ENCODE results near the gene RFWD3. TPM values are rescaled to one million over a fixed set of nuclear protein-coding genes. Genes with fewer than 3 reads are reported as not detected.
"Not testable (repeated sequence)": the region's sequence is repeated elsewhere in the genome, so short reads cannot be mapped to it uniquely, and the experiment has no call there.

The RFWD3 gene
- total RNA-seq, 1 experiment from 2014 or later: 17.4 TPM

DNA sequence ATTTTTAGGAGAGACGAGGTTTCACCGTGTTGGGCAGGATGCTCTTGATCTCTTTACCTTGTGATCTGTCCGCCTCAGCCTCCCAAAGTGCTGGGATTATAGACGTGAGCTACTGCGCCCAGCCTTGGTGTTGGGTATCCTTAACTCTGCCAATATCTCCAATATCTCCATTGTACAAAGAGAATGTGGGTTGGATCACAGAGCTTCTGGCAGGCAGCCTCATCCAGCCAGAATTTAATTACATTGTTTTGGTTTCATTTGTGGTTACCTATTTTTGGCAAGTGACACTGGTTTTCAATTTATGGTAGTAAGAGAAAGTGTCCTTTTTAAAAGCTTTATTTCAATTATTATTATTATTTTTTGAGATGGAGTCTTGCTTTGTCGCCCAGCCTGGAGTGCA lies 14.0 kb upstream of the RFWD3 start:
- Histone ChIP-seq H3K36me3 (no peaks in the 10 kb centered on the region), H3K27me3 (no peaks in the 10 kb centered on the region), H3K4me3 (no peak overlapping the region), H3K9me3 (no peaks in the 10 kb centered on the region)
- no peak for DNase-seq

DNA sequence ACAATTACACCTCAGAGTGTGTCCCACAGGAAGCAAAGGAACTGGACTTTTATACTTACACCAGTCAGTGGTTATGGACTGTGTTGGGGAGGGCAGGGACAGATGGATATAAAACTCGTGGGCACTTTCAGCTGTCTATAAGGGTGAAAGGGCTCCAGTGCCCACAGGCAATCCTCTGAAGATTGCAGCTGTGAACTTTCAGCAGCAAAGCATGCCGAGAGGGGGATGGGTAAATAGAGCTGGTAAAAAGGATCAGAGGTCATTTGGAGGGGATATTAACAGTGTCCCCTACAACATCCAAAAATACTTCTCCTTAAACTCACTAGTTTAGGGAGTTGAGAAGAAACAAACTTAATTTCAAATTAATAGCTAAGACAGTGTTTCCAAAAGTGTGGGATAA lies 13.3 kb upstream of the RFWD3 start:
- H3K36me3 ChIP-seq: no peaks in the 10 kb centered on the region
- no peak for DNase-seq
- H3K9me3 ChIP-seq: no peaks in the 10 kb centered on the region
- H3K4me3 ChIP-seq: no peak overlapping the region
- H3K27me3 ChIP-seq: no peaks in the 10 kb centered on the region

DNA sequence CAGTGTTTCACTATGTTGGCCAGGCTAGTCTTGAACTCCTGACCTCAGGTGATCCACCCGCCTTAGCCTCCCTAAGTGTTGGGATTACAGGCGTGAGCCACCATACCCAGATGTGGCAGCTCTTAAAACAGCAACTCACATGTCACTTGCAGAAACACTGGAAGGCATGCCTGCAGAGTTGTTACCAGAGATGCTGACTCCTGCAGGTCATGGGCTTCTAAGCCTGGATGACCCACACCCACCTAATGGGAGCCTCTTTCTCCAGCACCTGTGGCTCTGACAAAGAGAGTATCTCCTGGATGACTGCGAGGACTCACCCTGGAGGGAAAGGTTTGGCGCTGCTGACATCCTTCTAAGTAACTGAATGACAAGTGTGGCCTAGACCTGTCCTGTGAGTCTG lies 11.2 kb upstream of the RFWD3 start:
- Histone ChIP-seq H3K9me3 (no peaks in the 10 kb centered on the region), H3K27me3 (no peaks in the 10 kb centered on the region)

DNA sequence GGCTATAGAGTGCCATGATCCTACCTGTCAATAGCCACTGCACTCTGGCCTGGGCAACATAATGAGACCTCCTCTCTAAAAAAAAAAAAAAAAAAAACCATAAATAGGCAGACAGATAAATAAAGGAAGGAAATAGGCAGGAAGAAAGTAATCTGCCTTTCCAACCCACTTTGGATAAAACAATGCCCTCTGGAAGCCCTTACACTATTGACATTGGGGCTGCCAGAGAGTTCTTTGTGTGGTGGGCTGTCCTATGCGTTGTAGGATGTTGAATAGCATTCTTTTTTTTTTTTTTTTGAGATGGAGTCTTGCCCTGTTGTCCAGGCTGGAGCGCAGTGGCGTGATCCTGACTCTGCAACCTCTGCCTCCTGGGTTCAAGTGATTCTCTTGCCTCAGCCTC lies 7.2 kb upstream of the RFWD3 start:
- Histone ChIP-seq H3K36me3 (no peaks in the 10 kb centered on the region), H3K4me3 (no peak overlapping the region), H3K9me3 (no peaks in the 10 kb centered on the region), H3K27me3 (no peaks in the 10 kb centered on the region)
- DNase-seq: no peak

More for the DNA sequence above, 11.2 kb upstream of the RFWD3 start:
- no peak for DNase-seq
- Histone ChIP-seq H3K36me3 (no peaks in the 10 kb centered on the region), H3K4me3 (no peak overlapping the region)

DNA sequence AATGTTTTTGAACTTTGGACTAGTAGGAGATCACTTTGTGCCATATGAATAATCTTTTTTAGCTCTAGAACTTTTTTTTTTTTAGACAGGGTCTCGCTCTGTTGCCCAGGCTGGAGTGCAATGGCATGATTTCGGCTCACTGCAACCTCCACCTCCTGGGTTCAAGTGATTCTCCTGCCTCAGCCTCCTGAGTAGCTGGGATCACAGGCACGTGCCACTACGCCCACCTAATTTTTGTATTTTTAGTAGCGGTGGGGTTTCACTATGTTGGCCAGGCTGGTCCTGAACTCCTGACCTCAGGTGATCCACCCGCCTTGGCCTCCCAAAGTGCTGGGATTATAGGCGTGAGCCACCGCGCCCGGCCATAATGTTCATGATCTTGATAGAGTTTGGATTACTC lies 2.2 kb upstream of the RFWD3 start:
- not testable (repeated sequence) for H3K9me3 ChIP-seq, H3K27me3 ChIP-seq, DNase-seq, H3K4me3 ChIP-seq
- H3K36me3 ChIP-seq: peaks cover 12% of the 10 kb centered on the region

DNA sequence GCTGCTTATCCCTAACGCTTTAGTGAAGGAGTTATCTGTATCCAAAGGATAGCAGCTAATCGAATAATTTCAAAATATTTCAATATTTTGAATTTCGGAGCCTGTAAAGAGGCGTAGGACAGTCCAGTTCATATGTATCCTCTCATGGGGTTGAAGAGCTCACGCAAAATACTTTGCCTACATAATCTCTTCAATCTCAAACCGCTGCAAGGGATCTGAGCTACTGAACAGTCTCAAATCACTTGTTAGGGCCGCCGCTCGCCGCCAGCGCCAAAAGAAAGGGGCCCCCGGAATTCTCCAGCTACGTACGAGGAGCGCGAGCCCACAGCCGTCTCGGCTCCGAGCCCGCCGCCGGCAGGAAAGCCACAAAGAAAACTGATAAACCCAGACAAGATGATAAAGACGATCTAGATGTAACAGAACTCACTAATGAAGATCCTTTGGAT lies 601 bp upstream of the RFWD3 start:
- Histone ChIP-seq H3K27me3 (no peaks in the 10 kb centered on the region), H3K36me3 (peaks cover 25% of the 10 kb centered on the region), H3K4me3 (peak overlapping the region; percentile 92), H3K9me3 (no peaks in the 10 kb centered on the region)
- peak; percentile 25 for DNase-seq

DNA sequence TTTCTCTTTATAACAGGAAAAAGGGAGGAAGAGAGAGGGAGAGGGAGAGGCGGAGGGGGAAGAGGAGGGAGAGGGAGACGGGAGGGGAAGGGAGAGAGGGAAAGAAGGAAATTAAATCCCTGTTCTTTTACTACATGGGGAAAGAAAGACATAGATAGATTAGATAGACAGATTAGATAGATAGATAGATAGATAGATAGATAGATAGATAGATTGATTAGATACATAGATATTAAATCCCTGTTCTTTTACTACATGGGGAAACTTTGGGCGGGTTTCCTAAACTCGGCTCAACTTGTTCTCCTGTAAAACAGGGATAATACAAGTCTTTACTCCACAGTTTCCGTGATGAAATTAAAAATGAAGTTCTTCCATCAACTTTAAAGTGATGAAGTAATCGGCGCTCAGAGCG lies 661 bp downstream of the RFWD3 start:
- Histone ChIP-seq H3K9me3 (no peaks in the 10 kb centered on the region), H3K36me3 (peaks cover 36% of the 10 kb centered on the region), H3K4me3 (peak overlapping the region; percentile 92), H3K27me3 (no peaks in the 10 kb centered on the region)
- no peak for DNase-seq

DNA sequence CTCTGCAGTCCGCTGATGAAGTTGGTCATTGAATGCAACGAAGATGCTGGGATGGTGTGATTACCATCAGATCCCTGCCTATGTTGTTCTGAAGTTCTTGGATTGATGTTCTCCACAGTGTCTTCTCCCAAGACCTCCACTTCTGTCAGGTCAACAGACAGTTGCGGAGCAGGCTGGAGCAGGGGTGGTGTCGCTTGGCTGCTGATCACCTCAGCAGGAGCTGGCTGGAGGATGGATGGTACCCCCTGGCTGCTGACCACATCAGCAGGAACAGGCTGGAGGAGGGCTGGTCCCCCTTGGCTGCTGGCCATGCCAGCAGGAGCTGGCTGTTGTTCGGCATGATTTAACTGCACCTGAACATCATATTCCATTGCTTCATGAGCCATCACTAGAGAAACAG lies 5.6 kb downstream of the RFWD3 start:
- H3K4me3 ChIP-seq: no peak overlapping the region
- H3K27me3 ChIP-seq: no peaks in the 10 kb centered on the region
- peaks cover 73% of the 10 kb centered on the region for H3K36me3 ChIP-seq
- H3K9me3 ChIP-seq: no peaks in the 10 kb centered on the region
- no peak for DNase-seq

DNA sequence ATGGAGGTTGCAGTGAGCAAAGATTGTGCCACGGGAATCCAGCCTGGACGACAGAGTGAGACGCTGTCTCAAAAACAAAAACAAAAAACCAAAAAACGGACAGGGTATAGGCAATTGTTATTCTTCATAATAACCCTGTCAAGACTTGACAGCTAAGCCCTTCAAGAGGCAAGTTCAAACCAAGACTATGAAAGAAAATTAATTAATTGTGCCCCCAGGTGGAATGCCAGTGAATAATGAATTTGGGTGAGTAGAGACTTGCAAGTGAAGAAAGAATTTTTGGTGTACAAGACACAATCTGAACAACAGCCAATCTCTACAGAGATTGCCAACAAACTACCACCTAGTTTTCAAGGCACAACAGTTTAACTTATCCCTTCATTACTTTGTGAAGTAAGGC lies 6.3 kb downstream of the RFWD3 start:
- Histone ChIP-seq H3K27me3 (no peaks in the 10 kb centered on the region), H3K36me3 (peaks cover 74% of the 10 kb centered on the region)

DNA sequence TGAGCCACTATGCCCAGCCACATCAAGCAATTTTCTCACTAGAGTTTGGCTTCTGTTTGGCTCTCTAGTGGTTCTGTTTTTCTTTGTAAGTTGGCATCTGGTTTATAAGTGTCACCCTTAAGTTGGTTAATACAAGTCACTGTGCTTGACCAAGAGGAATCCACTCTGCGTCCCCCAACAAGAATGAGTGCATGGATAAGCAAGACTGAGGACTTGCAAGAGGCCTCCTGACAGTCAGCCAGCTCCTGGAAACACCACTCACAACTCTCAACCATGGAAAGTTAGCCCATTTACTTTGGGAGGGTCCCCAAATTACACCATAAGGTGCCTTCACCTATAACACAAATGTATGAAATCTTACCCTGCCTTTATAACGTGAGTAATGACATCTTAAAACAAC lies 7.6 kb downstream of the RFWD3 start:
- H3K9me3 ChIP-seq: no peaks in the 10 kb centered on the region
- no peaks in the 10 kb centered on the region for H3K27me3 ChIP-seq
- peaks cover 68% of the 10 kb centered on the region for H3K36me3 ChIP-seq
- DNase-seq: no peak
- H3K4me3 ChIP-seq: no peak overlapping the region

More for the DNA sequence above, 6.3 kb downstream of the RFWD3 start:
- Histone ChIP-seq H3K9me3 (no peaks in the 10 kb centered on the region), H3K4me3 (no peak overlapping the region)
- no peak for DNase-seq

DNA sequence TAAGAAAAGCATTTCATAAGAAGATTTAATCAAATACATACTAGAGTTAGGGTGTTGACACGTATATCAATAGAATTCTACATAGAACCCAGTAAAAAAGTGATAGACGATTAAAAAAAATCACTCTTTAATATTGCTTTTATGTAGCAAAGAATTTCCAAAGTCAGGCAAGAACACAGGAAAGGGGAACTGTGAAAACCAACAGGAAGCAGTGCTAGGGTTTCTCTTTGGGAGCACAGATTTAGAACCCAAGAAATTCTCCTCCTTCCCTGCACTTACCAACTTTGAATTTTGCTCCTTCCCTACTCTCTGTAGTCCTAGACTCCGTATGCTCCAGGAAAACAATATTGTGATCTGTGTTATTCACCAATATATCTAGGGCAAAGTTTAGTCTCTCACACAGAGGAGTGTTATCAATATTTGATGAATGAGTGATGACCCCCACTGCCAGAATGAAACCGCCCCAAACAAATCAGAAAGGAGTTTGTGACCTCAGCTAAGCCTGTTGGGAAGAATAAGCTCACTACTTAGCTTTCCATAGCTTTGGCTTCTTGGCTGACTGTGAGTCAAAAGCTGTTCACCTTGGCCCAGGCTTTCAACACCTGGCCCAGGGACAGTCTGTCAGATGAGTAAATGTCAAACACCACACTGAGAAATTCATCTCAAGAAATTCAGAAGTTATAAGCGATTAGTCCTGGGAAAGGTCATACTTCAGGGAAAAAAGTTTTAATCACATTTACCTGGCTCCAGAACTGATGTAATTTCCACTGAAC lies 8.6 kb downstream of the RFWD3 start:
- Histone ChIP-seq H3K9me3 (no peaks in the 10 kb centered on the region), H3K36me3 (peaks cover 61% of the 10 kb centered on the region), H3K27me3 (no peaks in the 10 kb centered on the region), H3K4me3 (no peak overlapping the region)
- DNase-seq: no peak

DNA sequence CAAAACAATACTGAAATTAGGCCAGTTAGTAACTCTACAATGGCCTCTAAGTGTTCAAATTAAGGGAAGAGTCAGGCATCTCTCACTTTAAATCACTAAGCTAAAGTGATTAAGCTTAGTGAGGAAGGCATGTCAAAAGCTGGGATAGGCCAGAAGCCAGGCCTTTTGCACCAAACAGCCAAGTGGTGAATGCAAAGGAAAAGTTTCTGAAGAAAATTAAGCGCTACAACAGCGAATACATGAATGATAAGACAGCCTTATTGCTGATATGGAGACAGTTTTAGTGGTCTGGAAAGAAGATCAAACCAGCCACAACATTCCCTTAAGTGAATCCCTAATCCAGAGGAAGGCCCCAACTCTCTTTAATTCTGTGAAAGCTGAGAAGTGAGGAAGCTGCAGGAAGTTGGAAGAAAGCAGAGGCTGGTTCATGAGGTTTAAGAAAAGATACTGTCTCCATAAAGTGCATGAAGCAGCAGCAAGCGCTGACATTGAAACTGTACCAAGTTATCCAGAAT lies 12.1 kb downstream of the RFWD3 start:
- no peak for DNase-seq
- Histone ChIP-seq H3K27me3 (no peaks in the 10 kb centered on the region), H3K4me3 (no peak overlapping the region), H3K36me3 (peaks cover 54% of the 10 kb centered on the region), H3K9me3 (no peaks in the 10 kb centered on the region)

DNA sequence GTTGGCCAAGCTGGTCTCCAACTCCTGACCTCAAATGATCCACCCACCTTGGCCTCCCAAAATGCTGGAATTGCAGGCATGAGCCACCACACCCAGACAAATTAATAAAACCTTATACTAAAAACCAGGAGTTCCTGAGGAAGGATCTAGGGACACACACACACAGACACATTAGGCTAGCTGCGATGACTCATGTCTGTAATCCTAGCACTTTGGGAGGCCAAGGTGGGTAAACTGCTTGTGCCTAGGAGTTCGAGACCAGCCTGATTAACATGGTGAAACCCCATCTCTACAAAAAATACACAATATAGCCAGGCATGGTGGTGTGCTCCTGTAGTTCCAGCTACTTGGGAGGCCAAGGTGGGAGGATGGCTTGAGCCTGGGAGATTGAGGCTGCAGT lies 13.8 kb downstream of the RFWD3 start:
- not testable (repeated sequence) for DNase-seq, H3K4me3 ChIP-seq, H3K27me3 ChIP-seq, H3K9me3 ChIP-seq
- peaks cover 54% of the 10 kb centered on the region for H3K36me3 ChIP-seq

DNA sequence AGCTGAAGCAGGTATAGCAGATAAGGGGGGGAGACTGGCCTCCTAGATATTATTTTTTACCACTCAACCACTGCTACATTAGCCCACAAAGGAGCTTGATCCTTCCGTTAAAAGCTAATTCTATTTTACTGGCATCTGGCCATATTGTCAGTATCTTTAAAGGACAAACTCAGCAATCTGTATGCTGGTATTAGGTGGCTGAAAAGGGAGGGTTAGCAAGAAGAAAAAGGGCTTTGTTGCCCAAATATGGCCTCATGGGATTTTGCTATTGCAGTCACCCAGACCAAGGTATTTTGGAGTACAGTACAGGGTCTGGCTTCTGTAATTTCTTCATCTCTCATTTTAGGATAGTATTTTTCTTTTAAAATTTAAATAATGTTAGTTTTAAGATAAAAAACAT lies 14.4 kb downstream of the RFWD3 start:
- Histone ChIP-seq H3K27me3 (no peaks in the 10 kb centered on the region), H3K4me3 (no peak overlapping the region), H3K9me3 (no peaks in the 10 kb centered on the region), H3K36me3 (peaks cover 54% of the 10 kb centered on the region)
- no peak for DNase-seq

DNA sequence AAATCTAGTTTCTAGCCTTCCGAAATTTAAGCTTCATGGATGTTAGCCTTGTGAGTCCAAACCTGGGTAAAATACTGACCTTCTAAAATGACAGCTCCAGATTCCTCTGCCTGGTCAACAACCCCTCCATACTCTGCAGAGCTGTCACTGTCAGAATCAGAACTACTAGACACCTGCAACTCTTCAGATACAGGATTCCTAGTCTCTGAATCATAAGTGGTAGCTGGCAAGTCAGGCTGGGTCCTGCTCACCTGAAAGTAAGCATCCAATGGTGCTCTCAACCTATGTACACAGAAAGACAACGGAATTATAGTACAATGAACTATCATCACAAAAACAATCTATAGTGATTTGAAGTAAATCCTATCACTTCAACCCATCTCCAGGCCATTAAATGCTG lies 14.8 kb downstream of the RFWD3 start:
- no peak for DNase-seq
- Histone ChIP-seq H3K4me3 (no peak overlapping the region), H3K9me3 (no peaks in the 10 kb centered on the region), H3K27me3 (no peaks in the 10 kb centered on the region), H3K36me3 (peaks cover 52% of the 10 kb centered on the region)

DNA sequence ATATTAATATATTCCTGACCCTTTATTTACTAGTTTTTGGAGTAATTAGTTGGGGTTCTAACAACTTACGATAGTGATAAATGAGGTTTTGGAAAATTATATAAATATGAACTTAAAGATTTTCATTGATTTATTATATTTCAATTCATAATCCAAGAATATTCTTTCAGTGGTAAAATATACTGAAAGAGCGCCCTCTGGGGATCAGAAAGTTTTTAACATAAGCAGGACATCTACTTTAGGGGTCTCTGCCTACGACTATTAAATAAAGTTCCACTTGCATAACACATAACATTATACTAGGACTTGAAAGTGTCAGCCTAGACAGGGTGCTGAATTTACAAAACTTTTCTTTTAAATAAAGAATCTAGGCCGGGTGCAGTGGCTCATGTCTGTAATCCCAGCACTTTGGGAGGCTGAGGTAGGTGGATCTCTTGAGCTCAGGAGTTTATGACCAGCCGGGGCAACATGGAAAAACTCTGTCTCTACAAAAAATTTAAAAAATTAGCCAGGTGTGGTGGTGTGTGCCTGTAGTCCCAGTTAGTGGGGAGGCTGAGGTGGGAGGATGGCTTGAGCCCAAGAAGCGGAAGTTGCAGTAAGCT lies 15.6 kb downstream of the RFWD3 start:
- Histone ChIP-seq H3K27me3 (no peaks in the 10 kb centered on the region), H3K4me3 (no peak overlapping the region), H3K9me3 (no peaks in the 10 kb centered on the region), H3K36me3 (peaks cover 45% of the 10 kb centered on the region)
- no peak for DNase-seq

DNA sequence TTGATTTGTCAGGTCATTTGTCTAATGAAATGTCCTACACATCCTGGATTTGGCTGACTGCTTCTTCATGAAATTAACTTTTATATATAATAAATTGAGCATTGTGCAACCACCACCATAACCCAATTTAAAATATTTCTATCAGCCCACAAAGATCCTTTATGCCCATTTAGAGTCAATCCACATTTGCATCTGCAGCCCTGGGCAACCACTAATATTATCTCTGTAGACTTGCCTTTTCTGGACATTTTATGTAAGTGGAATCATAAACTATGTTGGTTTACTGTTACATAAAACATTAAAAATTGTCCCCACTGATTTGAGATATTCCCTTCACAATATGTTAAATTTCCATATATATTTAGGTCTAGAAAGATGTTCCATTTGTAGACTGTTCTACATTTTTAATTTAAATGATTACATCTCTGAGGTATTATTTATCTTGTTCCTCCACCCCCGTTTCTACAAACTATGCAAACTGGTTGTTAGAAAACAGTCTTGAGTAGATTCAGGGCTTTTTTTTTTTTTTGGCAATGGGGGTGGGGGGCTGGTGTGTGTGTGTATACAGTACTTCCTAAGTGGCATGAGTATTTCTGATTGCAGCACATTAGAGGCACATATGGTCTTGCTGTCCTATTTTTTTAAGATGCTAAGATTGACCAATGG lies 16.7 kb downstream of the RFWD3 start:
- DNase-seq: no peak
- no peaks in the 10 kb centered on the region for H3K27me3 ChIP-seq
- H3K9me3 ChIP-seq: no peaks in the 10 kb centered on the region
- H3K36me3 ChIP-seq: peaks cover 46% of the 10 kb centered on the region
- H3K4me3 ChIP-seq: no peak overlapping the region

Data from MG63 (cell line).